K562 (cell line): ENCODE results near the gene B4GALT5. TPM values are rescaled to one million over a fixed set of nuclear protein-coding genes. Genes with fewer than 3 reads are reported as not detected.

Experiments used
- ATAC-seq: fragments of 200-7000 bp; cut with Tn5 transposase; 3 replicates; pipeline ENCODE4 v1.9.1; 2020; ENCODE audit warnings: moderate library complexity
- BruUV-seq: library from RNA; stranded (reverse); fragments of 400-500 nt; replicated peaks from 2 replicates; lab custom pipeline; 2021; lab: Mats Ljungman, UMichigan
- CTCF ChIA-PET: fragments of 300-600 bp; formaldehyde crosslinking; extraction: SDS; loops from one replicate; lab custom pipeline; 2021; ENCODE audit warnings: low intra/inter-chr PET ratio; lab: Yijun Ruan, JAX
- POLR2A ChIA-PET: fragments of 300-600, 350-650 bp; sonication (Branson Sonifier 250); formaldehyde crosslinking; extraction: SDS; loops from one replicate; lab custom pipeline; 2021; ENCODE audit warnings: antibody characterized with exemption, inconsistent platforms; lab: Yijun Ruan, JAX
- DNase-seq, 4 experiments: peaks; one replicate each; pipeline versions ENCODE4 v3.0.0 to v3.0.0-alpha.2; 2011 to 2018; ENCODE audit warnings: low spot score in 3 of 4, mixed read lengths in 3 of 4; ENCODE audit errors: extremely low read depth in 1 of 4
- FAIRE-seq: peaks from 2 replicates; lab custom pipeline; 2011; peaks lifted over from hg19 to GRCh38; lab: Jason Lieb, UNC
- H2AFZ ChIP-seq: 2 replicates; pipeline ENCODE4 v1.6.0; 2011; ENCODE audit warnings: low read depth, low read length, control low read depth, inconsistent platforms
- H3K27ac ChIP-seq: fragments of 200-600 bp; 3 replicates; pipeline ENCODE4 v1.8.0; 2011; ENCODE audit warnings: low read depth, mild to moderate bottlenecking, control low read depth, inconsistent platforms, low read length, moderate library complexity, mixed read lengths; ENCODE audit errors: extremely low read depth
- H3K27me3 ChIP-seq, 2 experiments: fragments of 300-600 bp in 1 of 2; 2 replicates in 1 of 2; 3 replicates in 1 of 2; pipeline versions ENCODE4 v1.6.0 to v1.8.0; 2011; ENCODE audit warnings: inconsistent platforms in 2 of 2, low read length in 2 of 2, mild to moderate bottlenecking in 1 of 2, mixed read lengths in 1 of 2, moderate library complexity in 1 of 2; ENCODE audit not compliant: control insufficient read depth in 2 of 2, insufficient read depth in 2 of 2
- H3K36me3 ChIP-seq: fragments of 300-600 bp; 3 replicates; pipeline ENCODE4 v1.8.0; 2011; ENCODE audit warnings: mild to moderate bottlenecking, low read length, inconsistent platforms; ENCODE audit not compliant: control insufficient read depth, insufficient read depth
- H3K4me1 ChIP-seq, 2 experiments: fragments of 200-600 bp in 1 of 2; replicated peaks in 1 of 2; 2 replicates in 1 of 2; 3 replicates in 1 of 2; pipeline versions ENCODE4 v1.5.1 to v1.8.0; 2011; ENCODE audit warnings: inconsistent platforms in 2 of 2, low read length in 2 of 2, mild to moderate bottlenecking in 1 of 2, mixed read lengths in 1 of 2, moderate library complexity in 1 of 2; ENCODE audit not compliant: control insufficient read depth in 2 of 2, insufficient read depth in 2 of 2
- H3K4me2 ChIP-seq: 2 replicates; pipeline ENCODE4 v1.6.1; 2011; ENCODE audit warnings: low read length, control low read depth, inconsistent platforms, mixed read lengths; ENCODE audit not compliant: insufficient read depth
- H3K4me3 ChIP-seq: fragments of 200-600 bp; sonication (generic), shearing (Covaris generic); 2 replicates; pipeline ENCODE4 v1.5.1; 2016; ENCODE audit warnings: control low read depth, inconsistent platforms
- H3K79me2 ChIP-seq: fragments of 200-600 bp; 3 replicates; pipeline ENCODE4 v1.8.0; 2011; ENCODE audit warnings: low read length, inconsistent platforms; ENCODE audit not compliant: control insufficient read depth, insufficient read depth
- H3K9ac ChIP-seq, 2 experiments: 2 replicates each; pipeline versions ENCODE4 v1.6.0 to v1.6.1; 2011; ENCODE audit warnings: low read depth in 2 of 2, low read length in 2 of 2, control low read depth in 1 of 2, inconsistent platforms in 1 of 2, mild to moderate bottlenecking in 1 of 2, mixed read lengths in 1 of 2; ENCODE audit not compliant: insufficient read depth in 1 of 2
- H3K9me1 ChIP-seq: one replicate; pipeline ENCODE4 v1.6.0; 2011; ENCODE audit warnings: inconsistent platforms, mild to moderate bottlenecking, low read length, moderate library complexity; ENCODE audit not compliant: control insufficient read depth, insufficient read depth
- H3K9me3 ChIP-seq: replicated peaks from 2 replicates; pipeline ENCODE4 v1.5.1; 2011; ENCODE audit warnings: low read depth, low read length, inconsistent platforms; ENCODE audit not compliant: control insufficient read depth, insufficient read depth
- H4K20me1 ChIP-seq: replicated peaks from 2 replicates; pipeline ENCODE4 v1.6.1; 2011; ENCODE audit warnings: low read length, inconsistent platforms, mixed read lengths; ENCODE audit not compliant: control insufficient read depth, insufficient read depth
- CHD2 ChIP-seq: IDR thresholded peaks from 2 replicates; pipeline ENCODE4 v1.6.1; 2011; ENCODE audit warnings: low read depth, low read length
- EP400 ChIP-seq: fragments of 450-650 bp; IDR thresholded peaks from 2 replicates; pipeline ENCODE4 v1.6.1; 2017; ENCODE audit warnings: antibody characterized with exemption, mild to moderate bottlenecking, moderate library complexity
- HNRNPLL ChIP-seq: fragments of 200-400 bp; formaldehyde crosslinking; IDR thresholded peaks from 2 replicates; pipeline ENCODE4 v1.6.1; 2017; ENCODE audit warnings: low read length, low read depth, mild to moderate bottlenecking; ENCODE audit not compliant: poor library complexity, severe bottlenecking
- PBX2 ChIP-seq, 2 experiments: IDR thresholded peaks in 1 of 2; conservative IDR thresholded peaks in 1 of 2; 2 replicates each; pipeline ENCODE4 v1.6.1; 2016; ENCODE audit warnings: low read depth in 2 of 2, mild to moderate bottlenecking in 1 of 2, missing compliant biosample characterization in 1 of 2, missing genetic modification characterization in 1 of 2, moderate library complexity in 1 of 2
- ZBTB40 ChIP-seq, 2 experiments: fragments of 450-650 bp in 1 of 2; sonication (generic) in 1 of 2; formaldehyde crosslinking in 1 of 2; IDR thresholded peaks; 2 replicates each; pipeline versions ENCODE4 v1.7.1 to v1.9.0; 2016 to 2022; ENCODE audit warnings: inconsistent platforms in 1 of 2, mild to moderate bottlenecking in 1 of 2, missing genetic modification reagents in 1 of 2
- ZNF324 ChIP-seq: fragments of 250-450 bp; sonication (Bioruptor Pico); IDR thresholded peaks from 2 replicates; pipeline ENCODE4 v1.4.0; 2020; ENCODE audit warnings: mild to moderate bottlenecking
- ZNF444 ChIP-seq: fragments of 250-450 bp; sonication (Bioruptor Pico); IDR thresholded peaks from 2 replicates; pipeline ENCODE4 v1.4.0; 2020; ENCODE audit warnings: mild to moderate bottlenecking, moderate library complexity
- ZNF778 ChIP-seq: fragments of 450-650 bp; formaldehyde crosslinking; IDR thresholded peaks from 2 replicates; pipeline ENCODE4 v1.4.0; 2020; ENCODE audit warnings: mild to moderate bottlenecking, moderate library complexity
- WGBS: fragments of 100-300 bp; shearing (Covaris generic); methylation state at CpG from one replicate; pipeline ENCODE4 v1.1.6; 2016; ENCODE audit warnings: low coverage, mixed read lengths; ENCODE audit not compliant: insufficient coverage; ENCODE audit errors: missing lambda C conversion rate; 5-methylcytosine and 5-hydroxymethylcytosine counted together
- in situ Hi-C: fragments of 300-500 bp; cut with MboI; formaldehyde crosslinking; loops from 4 replicates; pipeline ENCODE4 v1.15.0; 2018; ENCODE audit warnings: inconsistent platforms, mixed read lengths
- intact Hi-C: fragments of 100-400 bp; cut with micrococcal nuclease; formaldehyde crosslinking; loops from 2 replicates; pipeline ENCODE4 v1.14.2; 2022
- polyA plus RNA-seq, 8 experiments: library from polyadenylated mRNA; depleted of rRNA in 4 of 8; stranded (reverse) in 5 of 8; unstranded in 3 of 8; fragments of >200 nt; fragmentation: Nextera tagmentation in 2 of 8; fragmentation: Illumina TruSeq in 1 of 8; extraction: Ambion mirVana in 2 of 8; extraction: Trizol in 1 of 8; gene quantifications; 2 replicates each; pipeline versions ENCODE4 v1.2.1 to v1.2.3, GENCODE V29; 2011 to 2014; ENCODE audit warnings: inconsistent platforms in 1 of 8, missing spikeins in 1 of 8
- total RNA-seq, 7 experiments: library from RNA; depleted of rRNA in 6 of 7; stranded (reverse); fragments of >200 nt in 6 of 7; fragmentation: Illumina TruSeq in 2 of 7; extraction: Trizol in 2 of 7; gene quantifications; 2 replicates each; pipeline versions ENCODE4 v1.2.1 to v1.2.3, GENCODE V29; 2011 to 2021; ENCODE audit warnings: low replicate concordance in 1 of 7

Gene B4GALT5
- total and polyA plus RNA-seq, 9 of the 15 experiments (the other 6 are each of a cell fraction or from before 2014, with no cell fraction given): 8.5 to 32.6 (median 23.4) TPM

- ChIA-PET POLR2A (interaction anchor here (1.0 kb wide), 1 partner anchor 69 kb away, joined by 3 read pairs; no protein-coding TSS in a partner anchor), CTCF (no interaction called here)
- no TSS peak for BruUV-seq
- H2AFZ ChIP-seq: no peak overlapping the region
- H3K4me2 ChIP-seq: peak overlapping the region; percentile 26; the same call in 1 of the 2 replicates
- 23% methylated on average over 5 of the region's 6 CpGs for WGBS
- FAIRE-seq: no peak
- intact Hi-C loops: no loop called here
- H3K27ac ChIP-seq: peak overlapping the region; percentile 26; the same call in 2 of the 3 replicates
- H3K9ac ChIP-seq: no peak overlapping the region
- in situ Hi-C loops: no loop called here
- H3K9me1 ChIP-seq: no peaks in the 10 kb centered on the region
- peaks cover 2% of the 10 kb centered on the region; the same call in 2 of the 3 replicates for H3K36me3 ChIP-seq
- peak in 2 of 4 experiments; percentile 39 to 49 for DNase-seq
- H3K4me3 ChIP-seq: no peak overlapping the region
- H3K27me3 ChIP-seq: no peaks in the 10 kb centered on the region
- peaks cover 99% of the 10 kb centered on the region for H3K79me2 ChIP-seq
- H3K9me3 ChIP-seq: no peaks in the 10 kb centered on the region
- H4K20me1 ChIP-seq: peaks cover 4% of the 10 kb centered on the region; the same call in 1 of the 2 replicates
- peaks cover 11 to 30% of the 10 kb centered on the region in 2 experiments for H3K4me1 ChIP-seq
- peak; percentile 56 for ATAC-seq
- TF ChIP-seq PBX2 (CRISPR knock-in tag; IDR thresholded peaks at IDR 0.05; ENCODE audit: low read depth) (no peak; the same call in none of the 2 replicates), PBX2 (tag; conservative IDR thresholded peaks at IDR 0.05; ENCODE audit: low read depth) (peak; percentile 89), HNRNPLL (no peak), ZNF324 (CRISPR knock-in tag) (no peak), ZNF444 (CRISPR knock-in tag) (no peak), ZBTB40 (IDR thresholded peaks at IDR 0.05) (no peak), ZBTB40 (CRISPR knock-in tag; IDR thresholded peaks at IDR 0.05) (no peak), EP400 (no peak), CHD2 (no peak), ZNF778 (CRISPR knock-in tag) (no peak)
Observed at GRCh38 chr20:49699200-49699992, 14.3 kb downstream of the B4GALT5 start.
